ENCODE results near the gene MYL6. TPM values are rescaled to one million over a fixed set of nuclear protein-coding genes. Genes with fewer than 3 reads are reported as not detected.

Gene MYL6
- total and polyA plus RNA-seq, 2 experiments from 2014 or later, result 2,662 to 3,948 TPM

GRCh38 chr12:56150563-56150962, 7.6 kb upstream of the MYL6 start:
- peaks cover 15% of the 10 kb centered on the region for H3F3A ChIP-seq (ENCODE audit: insufficient read depth)
- peak; percentile 64 for DNase-seq
- in situ Hi-C loops (cut with MboI), result no loop called here
- peaks cover 16% of the 10 kb centered on the region for H3K4me1 ChIP-seq (ENCODE audit: insufficient read depth)
- H3K9me2 ChIP-seq (ENCODE audit: insufficient read depth), result no peaks in the 10 kb centered on the region
- WGBS, 2 experiments (ENCODE audit: low coverage in 1 of 2, low lambda C conversion rate in 2 of 2, missing lambda C conversion rate in 2 of 2), result 65 to 67% methylated on average over 3 of the region's 3 CpGs
- TF ChIP-seq EZH2phosphoT487 (IDR thresholded peaks at IDR 0.05; ENCODE audit: insufficient read depth, low read depth), result no peak
- no peak for TF ChIP-seq EZH2 (IDR thresholded peaks at IDR 0.05; ENCODE audit: insufficient read depth, poor library complexity, severe bottlenecking)
- no peak overlapping the region for H3K9ac ChIP-seq
- H3K27ac ChIP-seq, result no peak overlapping the region
- no peaks in the 10 kb centered on the region for H3K9me3 ChIP-seq (ENCODE audit: low read depth)
- peaks cover 11% of the 10 kb centered on the region for H3K79me2 ChIP-seq (ENCODE audit: insufficient read depth)
- no peaks in the 10 kb centered on the region for H4K20me1 ChIP-seq (ENCODE audit: insufficient read depth)
- no peaks in the 10 kb centered on the region for H3K36me3 ChIP-seq (ENCODE audit: low read depth)
- H2AFZ ChIP-seq, result no peak overlapping the region
- H3K4me3 ChIP-seq, result no peak overlapping the region
- H3K4me2 ChIP-seq (ENCODE audit: unreplicated experiment), result no peak overlapping the region
- H3K27me3 ChIP-seq (replicated peaks; ENCODE audit: insufficient read depth), result no peaks in the 10 kb centered on the region

- H3K27ac ChIP-seq, result peak overlapping the region; percentile 81
- H3K4me2 ChIP-seq (ENCODE audit: unreplicated experiment), result peak overlapping the region; percentile 87
- DNase-seq, result peak; percentile 64
- H3K9me3 ChIP-seq (ENCODE audit: low read depth), result no peaks in the 10 kb centered on the region
- H3K36me3 ChIP-seq (ENCODE audit: low read depth), result no peaks in the 10 kb centered on the region
- H3K9me2 ChIP-seq (ENCODE audit: insufficient read depth), result no peaks in the 10 kb centered on the region
- in situ Hi-C loops (cut with MboI), result no loop called here
- H3F3A ChIP-seq (ENCODE audit: insufficient read depth), result peaks cover 13% of the 10 kb centered on the region
- peak overlapping the region; percentile 82 for H3K9ac ChIP-seq
- peak overlapping the region; percentile 92 for H2AFZ ChIP-seq
- H3K27me3 ChIP-seq (replicated peaks; ENCODE audit: insufficient read depth), result no peaks in the 10 kb centered on the region
- peak overlapping the region; percentile 78 for H3K4me3 ChIP-seq
- no peak for TF ChIP-seq EZH2phosphoT487 (IDR thresholded peaks at IDR 0.05; ENCODE audit: insufficient read depth, low read depth)
- no peak for TF ChIP-seq EZH2 (IDR thresholded peaks at IDR 0.05; ENCODE audit: insufficient read depth, poor library complexity, severe bottlenecking)
- peaks cover 20% of the 10 kb centered on the region for H3K79me2 ChIP-seq (ENCODE audit: insufficient read depth)
- H3K4me1 ChIP-seq (ENCODE audit: insufficient read depth), result peaks cover 16% of the 10 kb centered on the region
- no peaks in the 10 kb centered on the region for H4K20me1 ChIP-seq (ENCODE audit: insufficient read depth)
- 7 to 11% methylated on average over 12 of the region's 12 CpGs for WGBS, 2 experiments (ENCODE audit: low coverage in 1 of 2, low lambda C conversion rate in 2 of 2, missing lambda C conversion rate in 2 of 2)
Observed at GRCh38 chr12:56151672-56152131, 6.5 kb upstream of the MYL6 start.

- Histone ChIP-seq H3F3A (ENCODE audit: insufficient read depth) (peaks cover 16% of the 10 kb centered on the region; the same call in 1 of the 2 replicates), H3K4me1 (ENCODE audit: insufficient read depth) (peaks cover 16% of the 10 kb centered on the region), H3K27ac (peak within 1 kb of the TSS; percentile 81), H3K27me3 (replicated peaks; ENCODE audit: insufficient read depth) (no peaks in the 10 kb centered on the region), H3K36me3 (ENCODE audit: low read depth) (no peaks in the 10 kb centered on the region), H2AFZ (peak within 1 kb of the TSS; percentile 92), H3K9me3 (ENCODE audit: low read depth) (no peaks in the 10 kb centered on the region), H3K4me2 (ENCODE audit: unreplicated experiment) (peak within 1 kb of the TSS; percentile 87), H3K79me2 (ENCODE audit: insufficient read depth) (peaks cover 20% of the 10 kb centered on the region), H3K9ac (peak within 1 kb of the TSS; percentile 82), H3K4me3 (peak within 1 kb of the TSS; percentile 78), H3K9me2 (ENCODE audit: insufficient read depth) (no peaks in the 10 kb centered on the region), H4K20me1 (ENCODE audit: insufficient read depth) (no peaks in the 10 kb centered on the region)
- TF ChIP-seq EZH2 (IDR thresholded peaks at IDR 0.05; ENCODE audit: insufficient read depth, poor library complexity, severe bottlenecking), result no peak
- no peak for TF ChIP-seq EZH2phosphoT487 (IDR thresholded peaks at IDR 0.05; ENCODE audit: insufficient read depth, low read depth)
- WGBS, 2 experiments (ENCODE audit: low coverage in 1 of 2, low lambda C conversion rate in 2 of 2, missing lambda C conversion rate in 2 of 2), result 1% methylated on average over 23 to 28 of the region's 37 CpGs
- in situ Hi-C loops (cut with MboI), result no loop called here
- peak; percentile 98 for DNase-seq
Observed at GRCh38 chr12:56152132-56152755, 5.9 kb upstream of the MYL6 start, which contains the start of gene MYL6B. MYL6B (plus strand) TSS chr12:56152587; CDS start chr12:56153919, 1,332 bp downstream.

GRCh38 chr12:56152756-56153677, 5.1 kb upstream of the MYL6 start:
- no peaks in the 10 kb centered on the region for H3K36me3 ChIP-seq (ENCODE audit: low read depth)
- peaks cover 16% of the 10 kb centered on the region for H3K4me1 ChIP-seq (ENCODE audit: insufficient read depth)
- peak overlapping the region; percentile 92 for H2AFZ ChIP-seq
- peak overlapping the region; percentile 78 for H3K4me3 ChIP-seq
- H4K20me1 ChIP-seq (ENCODE audit: insufficient read depth), result no peaks in the 10 kb centered on the region
- peak; percentile 30 for DNase-seq
- H3K79me2 ChIP-seq (ENCODE audit: insufficient read depth), result peaks cover 20% of the 10 kb centered on the region
- peak overlapping the region; percentile 82 for H3K9ac ChIP-seq
- TF ChIP-seq EZH2phosphoT487 (IDR thresholded peaks at IDR 0.05; ENCODE audit: insufficient read depth, low read depth), result no peak
- no peak for TF ChIP-seq EZH2 (IDR thresholded peaks at IDR 0.05; ENCODE audit: insufficient read depth, poor library complexity, severe bottlenecking)
- H3K4me2 ChIP-seq (ENCODE audit: unreplicated experiment), result peak overlapping the region; percentile 87
- H3K27me3 ChIP-seq (replicated peaks; ENCODE audit: insufficient read depth), result no peaks in the 10 kb centered on the region
- H3K9me2 ChIP-seq (ENCODE audit: insufficient read depth), result no peaks in the 10 kb centered on the region
- peaks cover 17% of the 10 kb centered on the region; the same call in 1 of the 2 replicates for H3F3A ChIP-seq (ENCODE audit: insufficient read depth)
- H3K9me3 ChIP-seq (ENCODE audit: low read depth), result no peaks in the 10 kb centered on the region
- H3K27ac ChIP-seq, result 0 out of 2 replicates have a peak overlapping the region, but pooled peaks have one; percentile 81
- WGBS, 2 experiments (ENCODE audit: low coverage in 1 of 2, low lambda C conversion rate in 2 of 2, missing lambda C conversion rate in 2 of 2), result 1 to 3% methylated on average over 8 of the region's 8 CpGs
- in situ Hi-C loops (cut with MboI), result no loop called here

Data from GM23248 (cell line).